C4-2B (cell line): ENCODE measurements around the gene SLCO4C1.

Experiments
- H3K27ac ChIP-seq: fragments of 450-650 bp; 2 replicates; pipeline ENCODE4 v1.5.1; 2017
- CTCF ChIP-seq: fragments of 450-650 bp; conservative IDR thresholded peaks from 2 replicates; pipeline ENCODE4 v1.5.1; 2017; ENCODE audit warnings: mild to moderate bottlenecking
- ZFX ChIP-seq: fragments of 450-650 bp; IDR thresholded peaks from 2 replicates; pipeline ENCODE4 v1.6.1; 2017

Gene SLCO4C1

GRCh38 chr5:102200861-102201260, 95.2 kb downstream of the SLCO4C1 start:
- H3K27ac ChIP-seq: no peak overlapping the region
- TF ChIP-seq CTCF: no peak
- no peak for TF ChIP-seq ZFX

GRCh38 chr5:102196481-102196880, 99.6 kb downstream of the SLCO4C1 start:
- H3K27ac ChIP-seq: no peak overlapping the region
- TF ChIP-seq CTCF (no peak), ZFX (no peak)
